ENCODE measurements around the gene AQP5.

The AQP5 gene

GRCh38 chr12:49966511-49967041, 4.9 kb downstream of the AQP5 start:
- DNase-seq: no peak

DNA sequence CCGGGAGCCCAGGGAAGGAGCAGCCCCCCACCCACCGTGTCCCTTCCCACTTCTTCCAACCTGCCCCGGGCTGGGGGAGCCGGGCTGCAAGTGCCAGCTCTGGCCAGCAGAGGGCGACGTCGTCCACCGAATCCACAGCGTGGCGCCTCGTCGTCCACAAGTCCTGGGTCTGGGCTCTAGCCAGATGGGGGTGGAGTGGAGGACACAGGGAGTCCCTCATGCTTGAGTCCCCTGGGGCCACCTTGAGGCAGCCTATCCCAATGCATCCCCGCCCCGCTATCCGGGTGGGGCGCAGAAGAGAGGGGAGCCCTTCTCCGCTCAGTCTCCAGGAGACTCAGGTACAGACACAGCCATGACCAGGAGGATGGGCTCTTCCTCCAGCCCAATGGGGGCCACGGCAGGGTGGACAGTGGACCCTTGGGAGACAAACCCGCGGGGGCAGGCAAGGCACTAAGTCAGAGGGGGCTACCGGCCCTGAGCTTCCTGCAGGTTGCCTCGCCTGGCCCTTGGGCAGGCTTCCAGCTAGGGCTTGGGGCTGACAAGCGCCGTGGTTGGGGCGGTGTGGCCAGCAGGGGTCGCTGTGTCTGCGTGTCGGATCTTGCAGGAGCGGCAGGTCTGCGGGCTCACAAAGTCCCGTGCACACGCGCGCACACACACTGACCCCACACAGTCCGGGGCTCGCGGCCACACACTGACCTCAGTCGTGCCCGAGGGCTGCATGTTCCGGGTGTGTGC, 5.5 kb downstream of the AQP5 start:
- peak; percentile 51 for DNase-seq

DNA sequence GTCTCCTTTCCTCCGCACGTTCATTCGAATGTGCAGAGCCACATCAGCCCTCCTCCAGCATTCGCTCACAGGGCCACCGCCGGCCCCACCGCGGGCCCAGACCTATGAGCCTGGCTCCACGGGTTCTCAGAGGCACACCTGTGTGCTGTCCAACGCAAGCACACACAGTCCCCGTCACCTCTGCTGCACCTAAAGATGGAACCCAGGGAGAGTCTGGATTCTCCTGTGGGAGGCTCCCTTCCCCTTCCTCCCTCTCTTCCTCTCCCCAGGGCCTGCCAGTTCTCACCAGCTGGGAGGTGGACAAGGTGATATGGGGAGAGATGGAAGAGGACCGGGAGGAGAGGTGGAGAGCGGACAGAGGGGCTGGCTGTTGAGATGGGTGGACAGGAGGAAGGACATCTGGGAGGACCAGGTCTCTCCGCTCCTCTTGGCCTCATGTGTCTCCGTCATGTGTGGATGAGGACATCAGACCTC, 6.1 kb downstream of the AQP5 start:
- no peak for DNase-seq

GRCh38 chr12:49968471-49968870, 6.8 kb downstream of the AQP5 start:
- no peak for DNase-seq

DNA sequence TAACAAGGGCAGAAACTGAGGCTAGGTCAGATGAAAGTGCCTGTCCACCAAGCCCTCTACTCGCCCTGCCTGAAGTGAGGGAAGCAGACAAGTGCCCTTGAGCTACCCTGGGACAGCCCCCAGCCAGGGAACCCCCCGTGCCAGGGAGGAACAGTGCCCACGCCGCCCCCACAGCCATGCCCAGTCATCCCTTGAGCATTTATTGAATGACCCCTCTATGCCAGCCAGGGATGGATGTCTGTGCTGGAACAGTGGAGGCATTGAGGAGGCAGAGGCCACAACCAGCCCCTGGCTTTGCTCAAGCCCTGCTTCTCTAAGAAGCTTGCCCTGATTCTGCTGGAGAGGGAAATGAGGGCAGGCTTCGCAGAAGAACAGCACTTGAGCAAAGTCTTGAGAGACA, 7.4 kb downstream of the AQP5 start:
- no peak for DNase-seq

- DNase-seq: no peak
Observed at GRCh38 chr12:49969651-49970429, 8.2 kb downstream of the AQP5 start.

DNA sequence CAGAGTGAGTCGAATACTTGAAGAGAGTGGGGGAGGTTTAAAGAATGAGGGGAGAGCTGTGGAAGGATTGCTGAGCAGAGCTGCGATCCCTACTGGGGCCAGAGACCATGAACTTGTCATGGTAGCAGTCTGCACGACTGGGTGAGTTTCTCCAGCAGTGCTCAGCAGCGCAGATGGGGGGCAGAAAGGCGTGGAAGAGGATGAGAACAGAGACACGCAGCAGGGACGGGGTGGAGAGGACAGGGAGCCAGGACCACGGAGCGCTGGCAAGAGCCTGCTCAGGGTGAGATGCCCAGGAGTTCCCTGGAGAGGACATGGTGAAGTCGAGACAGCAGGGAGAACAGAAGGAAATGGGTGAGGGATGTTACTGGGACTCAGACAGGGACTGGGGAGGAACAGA, 9.0 kb downstream of the AQP5 start:
- DNase-seq: no peak

DNA sequence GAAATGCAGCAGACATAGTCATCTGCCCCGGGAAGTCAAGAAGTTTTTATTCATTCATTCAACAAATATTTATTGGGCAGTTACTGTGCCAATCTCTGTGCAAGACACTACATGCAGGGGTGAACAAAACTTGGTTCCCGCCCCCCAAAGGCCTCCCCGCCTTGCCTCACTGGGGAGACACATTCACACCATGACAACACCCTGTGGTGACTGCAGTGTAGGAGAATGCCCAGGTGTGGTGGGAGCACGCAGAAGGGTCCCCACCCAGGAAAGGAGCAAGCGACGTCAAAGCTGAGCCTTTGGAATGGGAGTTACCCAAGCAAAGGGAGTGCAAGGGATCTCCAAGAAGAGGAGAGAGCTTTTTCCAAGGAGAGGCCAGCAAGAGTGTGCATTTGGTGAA, 9.5 kb downstream of the AQP5 start:
- no peak for DNase-seq

GRCh38 chr12:49972129-49972528, 10.5 kb downstream of the AQP5 start:
- DNase-seq: no peak

- no peak for DNase-seq
Observed at GRCh38 chr12:49972641-49973360, 11.1 kb downstream of the AQP5 start, which contains the start of gene AQP6. TSS of gene AQP6 (plus strand) at chr12:49972947. CDS start at chr12:49973174, 227 bp downstream.

DNA sequence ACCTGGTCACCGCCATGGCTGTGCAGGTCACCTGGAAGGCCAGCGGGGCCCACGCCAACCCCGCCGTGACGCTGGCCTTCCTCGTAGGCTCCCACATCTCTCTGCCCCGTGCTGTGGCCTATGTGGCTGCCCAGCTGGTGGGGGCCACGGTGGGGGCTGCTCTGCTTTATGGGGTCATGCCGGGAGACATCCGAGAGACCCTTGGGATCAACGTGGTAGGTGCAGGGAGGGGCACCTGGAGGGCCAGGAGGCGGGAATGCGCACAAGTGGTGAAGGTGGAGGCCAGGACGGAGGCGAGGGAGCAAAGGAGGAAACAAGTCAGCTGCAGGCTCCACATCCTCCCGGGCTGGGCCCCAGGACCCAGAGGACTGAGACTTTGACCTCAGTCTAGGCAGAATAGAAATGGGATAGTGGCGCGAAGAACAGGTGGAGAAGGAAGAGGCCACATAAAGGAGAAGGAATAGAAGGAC, 11.7 kb downstream of the AQP5 start:
- no peak for DNase-seq

GRCh38 chr12:49974231-49974675, 12.6 kb downstream of the AQP5 start:
- DNase-seq: peak; percentile 48

DNA sequence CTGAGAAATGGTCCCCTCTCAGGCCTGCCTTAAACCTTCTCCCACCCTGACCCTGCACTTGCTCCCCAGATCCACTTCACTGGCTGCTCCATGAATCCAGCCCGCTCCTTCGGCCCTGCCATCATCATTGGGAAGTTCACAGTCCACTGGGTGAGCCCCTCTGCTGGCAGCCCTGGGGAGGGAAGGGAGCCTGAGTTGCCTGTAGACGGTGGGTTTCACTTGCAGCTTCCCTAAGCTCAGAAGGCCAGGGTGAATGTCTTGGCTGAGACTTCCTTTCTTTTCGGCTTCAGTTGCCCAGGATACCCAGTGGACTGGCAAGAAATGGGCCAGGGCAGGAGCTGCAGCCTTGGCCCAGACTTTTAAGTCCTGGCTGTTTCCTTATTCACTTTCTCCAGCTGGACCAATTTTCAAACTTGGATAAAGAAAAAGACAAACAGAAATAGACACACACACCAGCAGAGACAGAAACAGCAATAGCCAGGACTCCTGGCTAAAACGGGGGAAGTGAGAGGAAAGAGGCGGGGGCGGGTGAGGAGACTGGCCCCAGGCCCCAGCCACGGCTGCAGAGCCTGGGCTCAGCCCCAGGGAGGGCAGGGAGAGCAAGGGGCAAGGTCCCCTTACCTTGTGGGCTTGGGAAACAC, 13.1 kb downstream of the AQP5 start:
- no peak for DNase-seq

- no peak for DNase-seq
Observed at GRCh38 chr12:49975318-49975761, 13.7 kb downstream of the AQP5 start.

DNA sequence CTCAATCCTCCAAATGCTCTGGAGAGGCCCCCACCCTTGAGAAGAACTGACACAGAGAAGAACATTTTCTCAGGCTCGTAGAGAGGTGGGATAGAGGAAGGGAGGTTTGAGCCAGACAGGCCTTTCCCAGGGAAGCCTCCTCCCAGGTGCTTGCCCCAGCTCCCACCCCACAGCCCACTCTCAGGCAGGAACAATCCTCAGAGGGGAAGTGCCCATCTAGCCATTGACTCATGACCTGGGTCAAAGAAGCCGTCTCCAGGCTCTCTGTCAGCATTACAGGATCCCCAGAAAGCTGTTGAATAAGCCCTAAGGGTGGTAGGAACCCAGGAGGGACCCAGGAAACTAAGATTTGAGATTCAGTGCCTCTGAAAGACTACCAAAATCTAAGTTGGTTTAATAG, 14.9 kb downstream of the AQP5 start:
- DNase-seq: no peak

DNA sequence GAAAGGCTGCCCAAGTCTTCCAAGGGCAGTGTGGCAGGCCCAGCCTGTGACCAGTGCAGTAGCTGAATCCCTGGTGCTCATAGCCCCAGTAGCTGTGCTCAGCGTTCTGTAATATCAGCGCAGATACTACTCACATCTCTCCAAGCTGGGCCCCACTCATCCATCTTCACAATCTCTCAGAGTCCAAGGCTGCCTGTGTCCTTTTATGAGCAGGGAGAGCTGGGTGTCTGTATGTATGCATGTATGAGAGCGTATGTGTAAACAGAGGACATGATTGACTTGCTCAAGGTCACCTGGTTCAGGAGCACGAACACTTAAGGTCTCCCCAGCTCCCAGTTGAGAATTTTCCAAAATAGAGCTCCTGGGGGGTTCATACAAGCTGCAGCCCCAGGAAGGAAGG, 16.5 kb downstream of the AQP5 start:
- DNase-seq: no peak

DNA sequence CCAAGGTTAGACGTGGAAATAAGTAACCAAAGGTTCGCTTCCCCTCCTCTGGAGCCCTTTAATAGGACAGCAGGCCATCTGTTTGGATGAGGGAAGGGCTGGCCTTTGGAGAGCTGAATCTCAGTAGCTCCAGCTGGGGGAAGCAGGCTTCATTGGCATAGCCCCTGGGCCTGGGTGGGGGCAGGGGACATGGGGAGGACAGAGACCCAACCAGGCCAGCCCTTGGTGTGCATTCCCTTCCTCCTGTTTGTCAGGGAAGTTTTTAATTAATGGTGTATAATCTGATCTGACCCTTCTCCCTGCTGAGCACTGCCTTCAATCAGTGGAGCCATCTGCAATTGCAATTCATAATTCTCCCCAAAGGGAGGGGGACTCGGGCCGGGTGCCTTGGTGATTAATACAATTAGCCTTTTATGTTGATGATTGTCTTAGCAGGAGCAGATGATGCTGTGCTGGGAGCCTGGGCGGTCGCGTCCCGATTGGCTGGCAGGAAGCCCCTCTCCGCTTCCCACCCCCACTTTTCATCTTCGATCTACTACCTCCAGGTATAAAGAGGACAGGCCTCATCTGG, 17.4 kb downstream of the AQP5 start:
- no peak for DNase-seq

- no peak for DNase-seq
Observed at GRCh38 chr12:49979791-49980190, 18.1 kb downstream of the AQP5 start.

DNA sequence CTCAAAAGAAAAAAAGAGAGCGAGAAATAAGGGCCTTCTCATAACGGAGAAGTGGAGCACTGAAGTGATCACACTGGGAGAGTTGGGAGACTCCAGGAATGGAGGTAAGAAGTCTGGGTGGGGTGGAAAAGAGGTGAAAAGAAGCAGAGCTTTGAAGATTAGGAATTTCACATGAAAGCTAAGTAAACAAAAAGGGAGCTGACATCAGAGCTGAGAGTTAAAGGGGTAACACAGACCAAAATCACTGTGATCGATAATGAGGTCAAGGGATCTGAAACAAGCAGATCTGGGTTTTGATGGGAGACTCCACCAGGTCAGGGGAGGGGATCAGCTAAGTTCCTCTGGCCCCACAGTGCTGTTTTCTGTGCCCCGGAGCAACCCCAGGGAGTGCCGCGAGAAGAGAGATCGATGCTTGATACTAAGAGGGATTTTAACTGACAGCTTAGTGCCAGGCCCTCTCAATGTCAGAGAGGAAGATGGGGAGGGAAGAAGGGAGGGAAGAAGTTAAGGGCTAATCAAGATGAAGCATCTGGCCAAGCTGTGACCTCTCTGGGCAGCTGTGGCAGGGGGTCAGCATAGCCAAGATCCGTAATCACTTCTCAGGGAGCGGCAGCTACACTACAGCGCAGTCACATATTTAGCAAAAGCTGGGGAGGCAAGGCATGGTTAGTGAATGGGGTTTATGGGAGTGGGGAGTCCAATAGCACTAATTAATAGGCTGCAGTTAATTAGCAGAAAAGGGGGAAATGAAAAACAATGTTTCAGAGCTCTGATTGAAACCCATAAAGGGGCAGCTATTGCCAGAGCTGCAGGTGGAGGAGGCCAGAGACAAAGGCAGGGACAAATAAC, 19.1 kb downstream of the AQP5 start:
- no peak for DNase-seq

DNA sequence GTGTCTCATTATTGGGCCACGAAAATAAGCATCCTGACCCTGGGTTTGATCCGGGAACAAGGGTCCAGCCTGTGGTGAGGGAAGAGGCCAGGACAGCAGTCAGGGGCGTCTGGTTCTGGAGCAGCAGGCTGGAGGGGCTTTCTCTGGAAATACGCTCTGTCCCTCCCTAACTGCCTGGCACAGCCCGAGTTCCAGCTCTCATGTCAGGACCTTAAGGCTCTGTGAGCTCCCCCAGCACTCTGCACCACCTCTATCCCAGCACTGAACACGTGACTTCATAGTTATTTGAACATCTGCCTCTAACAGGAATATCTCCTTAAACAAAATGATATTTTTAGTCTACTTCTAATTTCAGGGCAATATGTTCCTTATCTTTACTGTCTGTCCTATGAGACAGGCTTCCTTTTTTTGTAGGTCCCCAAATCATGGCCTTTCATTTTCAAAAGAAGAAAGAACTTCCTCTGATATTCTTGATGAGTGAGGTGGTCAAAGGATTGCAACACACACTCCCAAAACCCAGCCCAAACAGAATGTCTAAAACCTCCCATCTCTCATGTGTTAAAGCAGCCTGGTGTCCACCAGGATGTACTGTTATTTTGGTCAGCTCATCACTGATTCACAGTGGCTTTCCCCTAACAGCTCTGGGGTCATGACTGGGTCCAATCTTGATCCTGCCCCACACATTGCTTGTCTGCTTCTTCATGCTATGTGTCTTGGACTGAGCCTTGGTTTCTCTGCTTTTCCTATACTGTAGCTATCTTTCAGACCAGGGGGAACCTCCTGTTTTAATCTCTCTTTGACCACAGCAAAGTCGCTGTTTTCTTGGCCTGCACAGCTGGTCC, 20.8 kb downstream of the AQP5 start:
- DNase-seq: no peak

Measured in amniotic stem cell (primary cell).